HG02678 (cell line): ENCODE results near the gene FFAR1.
"Not testable (repeated sequence)": the region's sequence is repeated elsewhere in the genome, so short reads cannot be mapped to it uniquely, and the experiment has no call there.

Experiments used
- ATAC-seq: cut with Tn5 transposase; IDR thresholded peaks from one replicate; pipeline ENCODE4 v1.9.1; 2021; ENCODE audit warnings: mild to moderate bottlenecking, moderate library complexity; ENCODE audit not compliant: unreplicated experiment

Gene FFAR1

GRCh38 chr19:35359395-35359794 lies 11.7 kb downstream of the FFAR1 start:
- not testable (repeated sequence) for ATAC-seq

GRCh38 chr19:35360081-35360480 lies 12.4 kb downstream of the FFAR1 start:
- ATAC-seq = not testable (repeated sequence)

GRCh38 chr19:35360880-35361420 lies 13.2 kb downstream of the FFAR1 start:
- ATAC-seq = no peak

- no peak for ATAC-seq
Measured at GRCh38 chr19:35362261-35363000, 14.7 kb downstream of the FFAR1 start.

GRCh38 chr19:35363001-35363590 lies 15.4 kb downstream of the FFAR1 start:
- ATAC-seq = no peak

- ATAC-seq = no peak
Measured at GRCh38 chr19:35363711-35364425, 16.2 kb downstream of the FFAR1 start.

GRCh38 chr19:35365303-35365702 lies 17.6 kb downstream of the FFAR1 start:
- no peak for ATAC-seq

- no peak for ATAC-seq
Measured at GRCh38 chr19:35368378-35368777, 20.7 kb downstream of the FFAR1 start.

GRCh38 chr19:35369522-35369921 lies 21.8 kb downstream of the FFAR1 start:
- no peak for ATAC-seq

- no peak for ATAC-seq
Measured at GRCh38 chr19:35370722-35371121, 23.0 kb downstream of the FFAR1 start, which contains the start of gene GPR42. Gene GPR42, plus strand, starts transcription at chr19:35371068. Its CDS starts 292 bp downstream, at chr19:35371360.

GRCh38 chr19:35373492-35373891 lies 25.8 kb downstream of the FFAR1 start:
- ATAC-seq = no peak

GRCh38 chr19:35374031-35374430 lies 26.3 kb downstream of the FFAR1 start:
- ATAC-seq = not testable (repeated sequence)

- ATAC-seq = no peak
Measured at GRCh38 chr19:35375505-35376307, 28.0 kb downstream of the FFAR1 start.

- no peak for ATAC-seq
Measured at GRCh38 chr19:35377656-35378055, 30.0 kb downstream of the FFAR1 start.

- ATAC-seq = no peak
Measured at GRCh38 chr19:35378356-35378755, 30.7 kb downstream of the FFAR1 start.

GRCh38 chr19:35379545-35379944 lies 31.8 kb downstream of the FFAR1 start:
- ATAC-seq = not testable (repeated sequence)

GRCh38 chr19:35379992-35380391 lies 32.3 kb downstream of the FFAR1 start:
- ATAC-seq = no peak

GRCh38 chr19:35380450-35381124 lies 32.9 kb downstream of the FFAR1 start:
- ATAC-seq = no peak

GRCh38 chr19:35381318-35381717 lies 33.6 kb downstream of the FFAR1 start:
- ATAC-seq = no peak

GRCh38 chr19:35381926-35382325 lies 34.2 kb downstream of the FFAR1 start:
- ATAC-seq = no peak
